GM18498 (cell line): ENCODE data around the gene CEP70.
"Not testable (repeated sequence)": the region's sequence is repeated elsewhere in the genome, so short reads cannot be mapped to it uniquely, and the experiment has no call there.

Experiments
- ATAC-seq: cut with Tn5 transposase; IDR thresholded peaks from one replicate; pipeline ENCODE4 v1.9.1; 2021; ENCODE audit warnings: mild to moderate bottlenecking, moderate library complexity; ENCODE audit not compliant: unreplicated experiment

CEP70 gene

GRCh38 chr3:138593488-138594149 lies 441 bp downstream of the CEP70 start:
- ATAC-seq: no peak

DNA sequence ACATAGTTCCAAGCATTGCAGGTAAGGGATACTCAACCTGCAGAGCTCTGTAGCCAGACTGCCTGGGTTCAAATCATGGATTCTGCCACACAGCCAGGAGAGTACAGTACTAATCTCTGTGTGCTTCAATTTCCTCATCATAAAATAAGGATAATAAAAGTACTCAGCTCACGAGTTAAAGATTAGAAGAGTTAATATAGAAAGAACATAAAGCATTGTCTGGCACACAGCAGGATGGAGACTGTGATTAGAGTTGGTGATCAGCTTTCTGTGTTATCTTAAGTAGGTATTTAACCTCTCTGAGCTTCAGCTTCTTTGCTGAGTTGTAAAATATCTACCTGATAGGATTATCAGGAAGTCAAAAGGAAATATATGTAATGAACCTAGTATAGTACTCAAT lies 2.7 kb downstream of the CEP70 start:
- ATAC-seq: no peak

DNA sequence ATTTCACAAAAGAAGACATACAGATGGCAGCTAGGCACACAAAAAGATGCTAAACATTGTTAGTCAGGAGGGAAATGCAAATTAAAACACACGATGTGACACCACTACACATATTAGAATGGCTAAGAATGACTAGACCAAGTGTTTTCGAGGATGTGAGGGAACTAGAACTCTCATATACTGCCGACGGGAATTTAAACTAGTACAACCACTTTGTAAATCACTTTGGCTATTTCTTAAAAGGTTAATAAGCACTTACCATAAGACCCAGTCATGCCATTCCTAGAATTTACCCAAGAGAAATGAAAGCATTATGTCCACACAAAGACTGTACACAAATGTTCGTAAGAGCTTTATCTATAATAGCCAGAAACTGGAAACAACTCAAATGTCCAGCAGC lies 5.6 kb downstream of the CEP70 start:
- ATAC-seq: no peak

- ATAC-seq: no peak
Observed at GRCh38 chr3:138587374-138587773, 6.7 kb downstream of the CEP70 start.

GRCh38 chr3:138578961-138579574 lies 15.0 kb downstream of the CEP70 start:
- peak; percentile 39 for ATAC-seq

GRCh38 chr3:138578141-138578540 lies 15.9 kb downstream of the CEP70 start:
- ATAC-seq: peak; percentile 93

GRCh38 chr3:138573138-138573537 lies 20.9 kb downstream of the CEP70 start:
- ATAC-seq: no peak

- ATAC-seq: not testable (repeated sequence)
Observed at GRCh38 chr3:138569624-138570023, 24.4 kb downstream of the CEP70 start.

DNA sequence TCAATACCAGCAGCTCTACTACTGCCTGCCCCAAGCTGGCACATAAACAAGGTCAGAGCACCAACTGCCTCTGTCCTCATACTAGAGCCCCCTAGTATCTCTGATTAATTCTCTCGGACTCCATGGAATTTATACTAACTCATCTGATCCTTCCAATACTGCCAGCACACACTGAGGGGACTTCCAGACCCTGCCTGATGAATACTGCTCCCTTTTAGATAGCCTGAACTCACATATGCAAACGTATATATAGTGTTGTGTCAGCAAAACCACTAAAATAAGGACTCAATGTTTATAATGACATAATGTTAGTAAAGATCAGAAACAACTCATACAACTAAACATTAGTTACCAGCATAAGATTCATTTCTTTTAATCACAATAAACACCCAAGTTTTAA lies 25.0 kb downstream of the CEP70 start:
- no peak for ATAC-seq

- ATAC-seq: no peak
Observed at GRCh38 chr3:138567403-138567802, 26.7 kb downstream of the CEP70 start.

DNA sequence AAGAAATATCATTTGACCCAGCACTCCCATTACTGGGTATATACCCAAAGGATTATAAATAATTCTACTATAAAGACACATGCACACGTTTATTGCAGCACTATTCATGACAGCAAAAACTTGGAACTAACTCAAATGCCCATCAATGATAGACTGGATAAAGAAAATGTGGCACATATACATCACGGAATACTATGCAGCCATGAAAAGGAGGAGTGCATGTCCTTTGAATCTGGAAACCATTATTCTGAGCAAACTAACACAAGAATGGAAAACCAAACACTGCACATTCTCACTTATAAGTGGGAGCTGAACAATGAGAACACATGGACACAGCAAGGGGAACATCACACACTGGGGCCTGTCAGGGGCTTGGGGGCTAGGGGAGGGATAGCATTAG lies 27.8 kb downstream of the CEP70 start:
- not testable (repeated sequence) for ATAC-seq

GRCh38 chr3:138562902-138563301 lies 31.2 kb downstream of the CEP70 start:
- not testable (repeated sequence) for ATAC-seq

GRCh38 chr3:138560501-138560900 lies 33.6 kb downstream of the CEP70 start:
- ATAC-seq: no peak

DNA sequence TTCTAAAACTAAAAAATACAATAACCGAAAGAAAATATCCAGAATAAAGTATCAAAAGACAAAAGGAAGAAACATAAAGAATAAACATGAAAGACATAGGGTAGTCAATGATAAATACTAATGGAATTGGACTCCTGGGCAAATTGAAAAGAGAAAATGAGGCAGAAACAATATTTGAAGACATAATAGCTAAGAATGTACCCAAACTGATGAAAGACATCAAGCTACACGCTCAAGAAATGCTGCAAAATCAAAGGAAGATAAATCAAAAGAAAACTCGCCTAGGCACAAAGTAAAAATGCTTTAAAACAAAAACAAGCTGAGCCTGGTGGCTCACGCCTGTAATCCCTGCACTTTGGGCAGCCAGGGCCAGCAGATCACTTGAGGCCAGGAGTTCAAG lies 34.9 kb downstream of the CEP70 start:
- ATAC-seq: no peak

DNA sequence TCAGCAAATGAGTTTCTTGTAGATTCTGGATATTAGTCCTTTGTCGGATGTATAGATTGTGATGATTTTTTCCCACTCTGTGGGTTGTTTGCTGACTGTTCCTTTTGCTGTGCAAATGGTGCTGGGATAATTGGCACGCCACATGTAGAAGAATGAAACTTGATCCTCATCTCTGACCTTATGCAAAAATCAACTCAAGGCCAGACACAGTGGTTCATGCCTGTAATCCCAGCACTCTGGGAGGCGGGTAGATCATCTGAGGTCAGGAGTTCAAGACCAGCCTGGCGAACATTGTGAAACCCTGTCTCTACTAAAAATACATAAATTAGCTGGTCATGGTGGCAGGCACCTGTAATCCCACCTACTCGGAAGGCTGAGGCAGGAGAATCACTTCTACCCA lies 39.3 kb downstream of the CEP70 start:
- ATAC-seq: not testable (repeated sequence)

DNA sequence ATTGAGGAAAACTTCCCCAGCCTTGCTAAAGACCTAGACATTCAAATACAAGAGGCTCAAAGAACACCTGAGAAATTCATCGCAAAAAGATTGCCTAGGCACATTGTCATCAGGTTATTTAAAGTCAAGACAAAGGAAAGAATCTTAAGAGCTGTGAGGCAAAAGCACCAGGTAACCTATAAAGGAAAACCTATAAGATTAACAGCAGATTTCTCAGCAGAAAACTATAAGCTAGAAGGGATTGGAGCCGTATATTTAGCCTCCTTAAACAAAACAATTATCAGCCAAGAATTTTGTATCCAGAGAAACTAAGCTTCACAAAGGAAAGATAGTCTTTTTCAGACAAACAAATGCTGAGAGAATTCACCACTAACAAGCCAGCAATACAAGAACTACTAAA lies 43.1 kb downstream of the CEP70 start:
- not testable (repeated sequence) for ATAC-seq

DNA sequence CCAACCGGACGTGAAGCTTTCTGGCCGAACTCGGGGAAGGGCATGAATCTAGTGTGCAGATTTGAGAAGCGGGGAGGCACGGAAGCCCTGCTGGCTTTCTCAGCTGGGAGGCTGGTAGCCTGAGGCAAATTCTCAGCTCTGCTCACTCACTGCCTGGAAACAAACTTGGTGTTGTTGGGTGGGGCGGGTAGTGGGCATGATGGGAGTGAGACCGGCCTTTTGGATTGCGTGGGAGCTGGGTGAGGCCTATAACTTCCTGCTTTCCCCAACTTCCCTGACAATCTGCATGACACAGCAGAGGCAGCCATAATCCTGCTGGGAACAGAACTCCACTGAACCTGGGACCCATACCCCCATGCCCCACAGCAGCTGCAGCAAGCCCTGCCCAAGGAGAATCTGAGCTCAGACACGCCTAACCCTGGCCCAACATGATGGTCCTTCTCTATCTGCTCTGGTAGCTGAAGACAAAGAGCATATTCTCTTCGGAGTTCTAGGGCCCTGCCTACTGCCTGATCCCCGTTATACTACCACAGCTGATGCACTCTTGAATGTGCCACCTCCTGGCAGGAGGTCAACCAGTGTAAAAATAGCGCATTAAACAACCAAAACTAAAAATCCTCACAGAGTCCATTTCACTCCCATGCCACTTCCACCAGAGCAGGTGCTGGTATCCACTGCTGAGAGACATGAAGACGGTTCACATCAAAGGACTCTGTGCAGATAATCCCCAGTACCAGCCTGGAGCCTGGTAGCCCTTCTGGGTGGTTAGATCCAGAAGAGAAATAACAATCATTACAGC lies 44.7 kb downstream of the CEP70 start:
- no peak for ATAC-seq

- ATAC-seq: no peak
Observed at GRCh38 chr3:138547342-138547975, 46.6 kb downstream of the CEP70 start.

DNA sequence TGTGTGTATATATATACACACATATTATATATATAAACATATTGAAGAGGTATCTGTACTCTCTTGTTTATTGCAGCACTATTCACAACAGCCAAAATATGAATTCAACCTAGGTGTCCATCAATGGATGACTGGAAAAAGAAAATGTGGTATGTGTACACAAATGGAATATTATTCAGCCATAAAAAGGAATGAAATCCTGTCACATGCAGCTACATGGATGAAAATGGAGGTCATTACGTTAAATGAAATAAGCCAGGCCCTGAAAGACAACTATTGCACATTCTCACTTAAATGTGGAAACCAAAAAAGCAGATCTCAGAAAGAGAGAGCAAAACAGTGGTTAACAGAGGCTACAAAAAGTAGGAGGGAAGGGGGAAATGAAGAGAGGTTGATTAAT lies 49.5 kb downstream of the CEP70 start:
- ATAC-seq: no peak

DNA sequence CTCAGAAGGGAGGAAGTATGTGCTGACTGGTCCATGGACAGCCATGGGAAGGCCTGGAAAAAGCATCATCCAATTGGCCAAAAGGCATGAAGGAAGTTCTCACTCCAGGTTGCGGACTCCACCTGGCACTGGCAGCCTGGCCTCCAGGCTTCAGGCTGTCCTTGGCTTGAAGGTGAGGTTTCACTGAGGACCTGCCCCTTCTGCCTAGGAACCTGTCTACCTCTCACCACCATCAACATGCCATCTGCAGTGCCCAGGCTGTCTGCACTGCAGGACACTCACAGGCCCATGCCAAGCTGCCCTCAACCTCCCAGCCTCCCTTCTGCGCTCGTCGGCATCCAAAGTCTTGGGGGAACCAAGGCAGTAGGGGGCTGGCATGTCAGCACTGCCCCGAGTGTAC lies 51.1 kb downstream of the CEP70 start:
- no peak for ATAC-seq

DNA sequence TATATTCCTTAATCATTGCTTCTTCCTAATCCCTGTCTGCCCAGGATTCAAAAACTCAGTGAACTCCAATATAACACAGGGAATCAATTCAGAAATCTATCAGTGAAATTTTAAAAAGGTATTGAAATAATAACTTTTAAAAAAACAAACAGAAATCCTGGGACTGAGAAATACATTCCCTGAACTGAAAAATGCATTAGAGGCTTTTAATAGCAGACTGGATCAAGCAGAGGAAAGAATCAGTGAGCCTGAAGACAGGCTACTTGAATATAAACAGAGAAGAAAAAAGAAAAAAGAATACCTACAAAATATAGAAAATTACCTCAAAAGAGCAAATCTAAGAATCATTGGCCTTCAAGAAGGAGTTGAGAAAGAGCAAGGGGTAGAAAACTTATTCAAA lies 54.7 kb downstream of the CEP70 start:
- no peak for ATAC-seq

DNA sequence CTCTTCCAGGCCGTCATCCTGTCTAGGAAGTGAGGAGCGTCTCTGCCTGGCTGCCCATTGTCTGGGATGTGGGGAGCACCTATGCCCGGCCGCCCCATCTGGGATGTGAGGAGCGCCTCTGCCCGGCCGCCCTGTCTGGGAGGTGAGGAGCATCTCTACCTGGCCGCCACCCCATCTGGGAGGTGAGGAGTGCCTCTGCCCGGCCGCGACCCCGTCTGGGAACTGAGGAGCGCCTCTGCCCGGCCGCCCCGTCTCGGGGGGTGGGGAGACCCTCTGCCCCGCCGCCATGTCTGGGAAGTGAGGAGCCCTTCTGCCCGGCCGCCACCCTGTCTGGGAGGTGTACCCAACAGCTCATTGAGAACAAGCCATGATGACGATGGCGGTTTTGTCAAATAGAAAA lies 72.6 kb downstream of the CEP70 start:
- not testable (repeated sequence) for ATAC-seq
